ENCODE data around the gene XXYLT1. TPM values are rescaled to one million over a fixed set of nuclear protein-coding genes. Genes with fewer than 3 reads are reported as not detected.

XXYLT1 gene
- total and polyA plus RNA-seq, 9 of the 15 experiments (the other 6 are each of a cell fraction or from before 2014, with no cell fraction given), result 1.9 to 18.9 (median 15.0) TPM

- TF ChIP-seq TAF9B (IDR thresholded peaks at IDR 0.05; ENCODE audit: partially characterized antibody) (peak; percentile 97), XRCC3 (IDR thresholded peaks at IDR 0.05) (no peak), ZHX1 (conservative IDR thresholded peaks at IDR 0.05; ENCODE audit: low read length) (no peak), MYNN (IDR thresholded peaks at IDR 0.05) (0 out of 2 replicates have a peak, but pooled peaks have one; percentile 55), MYNN (CRISPR knock-in tag; IDR thresholded peaks at IDR 0.05) (no peak), BRD4 (IDR thresholded peaks at IDR 0.05) (no peak; the same call in 1 of the 2 replicates), KDM5B (IDR thresholded peaks at IDR 0.05; ENCODE audit: insufficient replicate concordance, low read depth, low read length) (no peak), IFI16 (CRISPR knock-in tag; IDR thresholded peaks at IDR 0.05) (0 out of 2 replicates have a peak, but pooled peaks have one; percentile 32), CC2D1A (IDR thresholded peaks at IDR 0.05) (peak; percentile 26; the same call in 1 of the 2 replicates), ARID1B (IDR thresholded peaks at IDR 0.05) (peak; percentile 98), SNRNP70 (optimal IDR thresholded peaks at IDR 0.05; ENCODE audit: low read depth, low read length) (no peak), DDX20 (tag; IDR thresholded peaks at IDR 0.05; ENCODE audit: low read depth) (0 out of 2 replicates have a peak, but pooled peaks have one; percentile 31), ZNF277 (CRISPR knock-in tag; IDR thresholded peaks at IDR 0.05; ENCODE audit: borderline replicate concordance) (no peak), KAT2B (IDR thresholded peaks at IDR 0.05; ENCODE audit: low read depth, low read length) (no peak), TOE1 (IDR thresholded peaks at IDR 0.05; ENCODE audit: borderline replicate concordance) (no peak), TOE1 (CRISPR knock-in tag; IDR thresholded peaks at IDR 0.05; ENCODE audit: borderline replicate concordance, low read depth) (peak; percentile 28; the same call in 1 of the 2 replicates), PML (IDR thresholded peaks at IDR 0.05; ENCODE audit: low read length) (peak; percentile 86), NCOA6 (IDR thresholded peaks at IDR 0.05) (no peak), FOXJ3 (CRISPR knock-in tag; IDR thresholded peaks at IDR 0.05) (no peak), NRF1 (conservative IDR thresholded peaks at IDR 0.05 in 1 of 2, IDR thresholded peaks at IDR 0.05 in 1 of 2) (peak in 1 of 2 experiments; percentile 24; a peak in 1 of 4 replicates), ZBTB34 (CRISPR knock-in tag; IDR thresholded peaks at IDR 0.05) (no peak), ELF4 (CRISPR knock-in tag; IDR thresholded peaks at IDR 0.05) (no peak), ELF1 (tag; IDR thresholded peaks at IDR 0.05) (peak; percentile 64)
Observed at GRCh38 chr3:195140816-195141793, 129.9 kb downstream of the XXYLT1 start (continued).

All from K562 (cell line).